Measurements from ENCODE around the gene NELL1.

Gene NELL1

GRCh38 chr11:20668844-20669819, at the start of gene NELL1:
TSS of gene NELL1 (plus strand) at chr11:20669586.
- DNase-seq = peak; percentile 47

GRCh38 chr11:20620988-20621387, 48.4 kb upstream of the NELL1 start:
- no peak for DNase-seq

- DNase-seq = no peak
These were observed 47.7 kb upstream of the NELL1 start for GRCh38 chr11:20621679-20622078.

GRCh38 chr11:20623252-20623651, 46.1 kb upstream of the NELL1 start:
- DNase-seq = no peak

GRCh38 chr11:20626279-20626678, 43.1 kb upstream of the NELL1 start:
- DNase-seq = no peak

- DNase-seq = no peak
These were observed 42.4 kb upstream of the NELL1 start for GRCh38 chr11:20627026-20627425.

- no peak for DNase-seq
These were observed 41.7 kb upstream of the NELL1 start for GRCh38 chr11:20627701-20628100.

- DNase-seq = no peak
These were observed 37.7 kb upstream of the NELL1 start for GRCh38 chr11:20631519-20632168.

- DNase-seq = no peak
These were observed 37.2 kb upstream of the NELL1 start for GRCh38 chr11:20632169-20632532.

GRCh38 chr11:20634044-20634443, 35.3 kb upstream of the NELL1 start:
- DNase-seq = no peak

GRCh38 chr11:20634781-20635180, 34.6 kb upstream of the NELL1 start:
- no peak for DNase-seq

GRCh38 chr11:20638074-20638473, 31.3 kb upstream of the NELL1 start:
- no peak for DNase-seq

GRCh38 chr11:20639688-20640087, 29.7 kb upstream of the NELL1 start:
- no peak for DNase-seq

GRCh38 chr11:20640401-20640800, 29.0 kb upstream of the NELL1 start:
- no peak for DNase-seq

GRCh38 chr11:20644360-20644759, 25.0 kb upstream of the NELL1 start:
- DNase-seq = no peak

GRCh38 chr11:20647976-20648565, 21.3 kb upstream of the NELL1 start:
- peak; percentile 57 for DNase-seq

GRCh38 chr11:20652150-20652806, 17.1 kb upstream of the NELL1 start:
- DNase-seq = no peak

- DNase-seq = no peak
These were observed 15.3 kb upstream of the NELL1 start for GRCh38 chr11:20654038-20654437.

- DNase-seq = peak; percentile 50
These were observed 12.5 kb upstream of the NELL1 start for GRCh38 chr11:20656901-20657300.

GRCh38 chr11:20658135-20658534, 11.3 kb upstream of the NELL1 start:
- DNase-seq = no peak

- DNase-seq = no peak
These were observed 7.9 kb upstream of the NELL1 start for GRCh38 chr11:20661445-20661844.

GRCh38 chr11:20661850-20662249, 7.5 kb upstream of the NELL1 start:
- DNase-seq = no peak

GRCh38 chr11:20668131-20668809, 1.1 kb upstream of the NELL1 start:
- no peak for DNase-seq

All from NCI-H1105 (cell line).